GM12891 (cell line): Measurements from ENCODE around the gene ILDR2.

Source experiments
- POLR2A ChIP-seq: IDR thresholded peaks from 2 replicates; pipeline ENCODE4 v1.6.1; 2011; ENCODE audit warnings: low read depth, low read length, control low read depth
- POLR2AphosphoS5 ChIP-seq: IDR thresholded peaks from 2 replicates; pipeline ENCODE4 v1.6.1; 2011; ENCODE audit warnings: low read depth, low read length, control low read depth
- TAF1 ChIP-seq: IDR thresholded peaks from 2 replicates; pipeline ENCODE4 v1.6.1; 2011; ENCODE audit warnings: low read depth, low read length, control low read depth

GRCh38 chr1:166933633-166934032, 41.7 kb downstream of the ILDR2 start:
- no peak for TF ChIP-seq POLR2A
- no peak for TF ChIP-seq TAF1
- TF ChIP-seq POLR2AphosphoS5 = no peak
